ENCODE measurements around the gene KIAA0040.

Gene KIAA0040

GRCh38 chr1:175192630-175193526 is at the start of gene KIAA0040:
TSS of gene KIAA0040 (minus strand) at chr1:175192776. CDS start at chr1:175161013, 31,763 bp downstream.
- TF ChIP-seq CTCF (conservative IDR thresholded peaks at IDR 0.05; ENCODE audit: low read length) (no peak; the same call in 1 of the 2 replicates), EZH2phosphoT487 (IDR thresholded peaks at IDR 0.05; ENCODE audit: borderline replicate concordance) (no peak)
- H2AFZ ChIP-seq (ENCODE audit: low read length) = peak within 1 kb of the TSS; percentile 88
- peak within 1 kb of the TSS; percentile 97 for H3K4me3 ChIP-seq (ENCODE audit: low read length, poor library complexity, severe bottlenecking)
- peak within 1 kb of the TSS; percentile 85 for H3K9ac ChIP-seq (ENCODE audit: low read depth, low read length, poor library complexity, severe bottlenecking)
- no peaks in the 10 kb centered on the region for H4K20me1 ChIP-seq (ENCODE audit: insufficient read depth, low read length, poor library complexity, severe bottlenecking)
- no peaks in the 10 kb centered on the region for H3F3A ChIP-seq (ENCODE audit: low read depth)
- H3K36me3 ChIP-seq (ENCODE audit: insufficient read depth, low read length) = no peaks in the 10 kb centered on the region
- peaks cover 66% of the 10 kb centered on the region for H3K4me1 ChIP-seq (ENCODE audit: insufficient read depth, low read length, poor library complexity, severe bottlenecking)
- no peaks in the 10 kb centered on the region for H3K27me3 ChIP-seq (ENCODE audit: insufficient read depth, low read length, poor library complexity, severe bottlenecking)
- peak within 1 kb of the TSS; percentile 87 for H3K4me2 ChIP-seq (ENCODE audit: low read depth, low read length, poor library complexity, severe bottlenecking)
- peaks cover 7% of the 10 kb centered on the region; the same call in 1 of the 2 replicates for H3K79me2 ChIP-seq (ENCODE audit: insufficient read depth, low read length)
- no peaks in the 10 kb centered on the region for H3K9me3 ChIP-seq (ENCODE audit: insufficient read depth, low read depth, low read length)
- no peaks in the 10 kb centered on the region for H3K9me2 ChIP-seq (replicated peaks; ENCODE audit: low read depth, low read length)

DNA sequence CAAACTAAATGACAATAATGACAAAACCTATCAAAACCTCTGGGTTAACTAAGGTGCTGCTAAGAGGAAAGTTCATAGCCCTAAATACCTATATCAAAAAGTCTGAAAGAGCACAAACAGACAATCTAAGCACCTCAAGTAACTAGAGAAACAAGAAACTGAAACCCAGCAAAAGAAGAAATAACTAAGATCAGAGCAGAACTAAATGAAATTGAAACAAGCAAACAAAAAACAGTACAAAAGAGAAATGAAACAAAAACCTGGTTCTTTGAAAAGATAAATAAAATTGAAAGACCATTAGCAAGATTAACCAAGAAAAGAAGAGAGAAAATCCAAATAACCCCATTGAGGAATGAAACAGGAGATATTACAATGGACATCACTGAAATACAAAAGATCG is 44.8 kb upstream of the KIAA0040 start:
- Histone ChIP-seq H3K79me2 (ENCODE audit: insufficient read depth, low read length) (no peaks in the 10 kb centered on the region), H3K9me2 (replicated peaks; ENCODE audit: low read depth, low read length) (no peaks in the 10 kb centered on the region), H2AFZ (ENCODE audit: low read length) (no peak overlapping the region), H3K9me3 (ENCODE audit: insufficient read depth, low read depth, low read length) (no peaks in the 10 kb centered on the region), H4K20me1 (ENCODE audit: insufficient read depth, low read length, poor library complexity, severe bottlenecking) (no peaks in the 10 kb centered on the region), H3K4me2 (ENCODE audit: low read depth, low read length, poor library complexity, severe bottlenecking) (no peak overlapping the region), H3K9ac (ENCODE audit: low read depth, low read length, poor library complexity, severe bottlenecking) (no peak overlapping the region), H3K4me3 (ENCODE audit: low read length, poor library complexity, severe bottlenecking) (no peak overlapping the region), H3K36me3 (ENCODE audit: insufficient read depth, low read length) (no peaks in the 10 kb centered on the region), H3F3A (ENCODE audit: low read depth) (no peaks in the 10 kb centered on the region), H3K4me1 (ENCODE audit: insufficient read depth, low read length, poor library complexity, severe bottlenecking) (peaks cover 4% of the 10 kb centered on the region), H3K27me3 (ENCODE audit: insufficient read depth, low read length, poor library complexity, severe bottlenecking) (no peaks in the 10 kb centered on the region)
- TF ChIP-seq EZH2phosphoT487 (IDR thresholded peaks at IDR 0.05; ENCODE audit: borderline replicate concordance) = no peak

GRCh38 chr1:175234639-175235038 is 42.1 kb upstream of the KIAA0040 start:
- Histone ChIP-seq H3K4me3 (ENCODE audit: low read length, poor library complexity, severe bottlenecking) (no peak overlapping the region), H3K36me3 (ENCODE audit: insufficient read depth, low read length) (no peaks in the 10 kb centered on the region), H2AFZ (ENCODE audit: low read length) (no peak overlapping the region), H3K9me2 (replicated peaks; ENCODE audit: low read depth, low read length) (no peaks in the 10 kb centered on the region), H3K27me3 (ENCODE audit: insufficient read depth, low read length, poor library complexity, severe bottlenecking) (no peaks in the 10 kb centered on the region), H3K79me2 (ENCODE audit: insufficient read depth, low read length) (no peaks in the 10 kb centered on the region), H3K4me1 (ENCODE audit: insufficient read depth, low read length, poor library complexity, severe bottlenecking) (peaks cover 4% of the 10 kb centered on the region), H4K20me1 (ENCODE audit: insufficient read depth, low read length, poor library complexity, severe bottlenecking) (no peaks in the 10 kb centered on the region), H3K9me3 (ENCODE audit: insufficient read depth, low read depth, low read length) (no peaks in the 10 kb centered on the region), H3K9ac (ENCODE audit: low read depth, low read length, poor library complexity, severe bottlenecking) (no peak overlapping the region), H3F3A (ENCODE audit: low read depth) (no peaks in the 10 kb centered on the region), H3K4me2 (ENCODE audit: low read depth, low read length, poor library complexity, severe bottlenecking) (no peak overlapping the region)
- TF ChIP-seq CTCF (conservative IDR thresholded peaks at IDR 0.05; ENCODE audit: low read length) = no peak
- TF ChIP-seq EZH2phosphoT487 (IDR thresholded peaks at IDR 0.05; ENCODE audit: borderline replicate concordance) = no peak
